ENCODE results near the gene SGSM1.

SGSM1 gene

GRCh38 chr22:24957043-24957442 lies 151.0 kb downstream of the SGSM1 start:
- peaks cover 6% of the 10 kb centered on the region for H3K4me1 ChIP-seq (ENCODE audit: control insufficient read depth, insufficient read depth, low read length)
- H3K27me3 ChIP-seq (ENCODE audit: control insufficient read depth, insufficient read depth, low read length) = peaks cover 26% of the 10 kb centered on the region
- H3K9ac ChIP-seq (ENCODE audit: low read depth, low read length) = no peak overlapping the region
- no peaks in the 10 kb centered on the region for H3K36me3 ChIP-seq (ENCODE audit: insufficient read depth, low read length)
- H3K4me2 ChIP-seq (ENCODE audit: low read length) = no peak overlapping the region
- no peak overlapping the region for H3K4me3 ChIP-seq (ENCODE audit: low read length)
- H3K9me3 ChIP-seq (replicated peaks; ENCODE audit: low read length) = no peaks in the 10 kb centered on the region

DNA sequence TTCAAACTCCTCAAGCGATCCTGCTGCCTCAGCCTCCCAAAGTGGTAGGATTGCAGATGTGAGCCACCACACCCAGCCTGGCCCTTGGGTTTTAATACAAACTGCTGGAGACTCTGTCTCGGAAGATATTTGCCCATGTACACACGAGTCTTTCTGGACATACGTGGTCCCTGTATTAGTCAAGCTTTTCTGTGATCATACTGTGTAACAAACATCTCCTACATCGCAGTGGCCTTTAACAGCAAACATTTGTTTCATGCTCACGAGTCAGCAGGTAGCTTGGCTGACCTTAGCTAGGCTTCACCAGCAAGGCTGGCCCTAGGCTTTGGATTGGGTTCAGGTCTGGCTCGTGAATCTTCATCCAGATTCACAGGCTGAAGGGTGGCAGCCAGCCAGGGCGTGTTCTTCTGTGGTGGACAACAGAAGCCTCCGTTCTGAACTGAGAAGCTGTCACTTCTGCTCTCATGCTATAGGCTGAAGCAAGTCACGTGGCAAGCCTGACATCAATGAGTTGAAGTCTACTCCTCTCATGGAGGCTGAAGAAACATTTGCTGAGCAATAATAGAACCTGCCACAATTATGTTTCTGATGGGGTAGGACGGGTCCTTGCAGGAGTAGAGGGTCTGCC lies 155.3 kb downstream of the SGSM1 start:
- H3K27me3 ChIP-seq (ENCODE audit: control insufficient read depth, insufficient read depth, low read length) = no peaks in the 10 kb centered on the region
- H3K4me1 ChIP-seq (ENCODE audit: control insufficient read depth, insufficient read depth, low read length) = peaks cover 4% of the 10 kb centered on the region
- H3K9ac ChIP-seq (ENCODE audit: low read depth, low read length) = no peak overlapping the region
- no peak overlapping the region for H3K4me2 ChIP-seq (ENCODE audit: low read length)
- H3K4me3 ChIP-seq (ENCODE audit: low read length) = no peak overlapping the region
- H3K36me3 ChIP-seq (ENCODE audit: insufficient read depth, low read length) = no peaks in the 10 kb centered on the region
- no peaks in the 10 kb centered on the region for H3K9me3 ChIP-seq (replicated peaks; ENCODE audit: low read length)

DNA sequence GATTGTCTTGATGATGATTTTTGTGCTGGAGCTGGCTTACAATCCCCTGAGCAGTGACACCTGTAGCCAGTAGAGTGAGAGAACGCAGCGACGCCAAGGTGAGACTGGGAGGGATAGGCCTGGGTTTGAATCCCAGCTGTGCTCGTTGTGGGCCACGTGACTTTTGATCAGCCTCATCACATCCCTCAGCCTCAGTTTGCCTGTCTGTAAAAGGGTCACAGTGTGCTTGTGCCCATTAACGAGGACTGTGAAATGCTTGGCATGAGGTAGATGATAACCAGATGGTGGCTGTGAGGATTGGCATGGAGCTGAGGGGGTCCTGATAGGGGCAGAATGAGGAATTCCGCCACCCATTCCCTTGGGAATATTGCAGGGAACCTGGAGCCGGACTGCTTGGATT lies 156.1 kb downstream of the SGSM1 start:
- H3K36me3 ChIP-seq (ENCODE audit: insufficient read depth, low read length) = no peaks in the 10 kb centered on the region
- H3K27me3 ChIP-seq (ENCODE audit: control insufficient read depth, insufficient read depth, low read length) = no peaks in the 10 kb centered on the region
- no peak overlapping the region for H3K9ac ChIP-seq (ENCODE audit: low read depth, low read length)
- H3K4me3 ChIP-seq (ENCODE audit: low read length) = no peak overlapping the region
- H3K4me2 ChIP-seq (ENCODE audit: low read length) = no peak overlapping the region
- H3K4me1 ChIP-seq (ENCODE audit: control insufficient read depth, insufficient read depth, low read length) = peaks cover 6% of the 10 kb centered on the region
- H3K9me3 ChIP-seq (replicated peaks; ENCODE audit: low read length) = no peaks in the 10 kb centered on the region

DNA sequence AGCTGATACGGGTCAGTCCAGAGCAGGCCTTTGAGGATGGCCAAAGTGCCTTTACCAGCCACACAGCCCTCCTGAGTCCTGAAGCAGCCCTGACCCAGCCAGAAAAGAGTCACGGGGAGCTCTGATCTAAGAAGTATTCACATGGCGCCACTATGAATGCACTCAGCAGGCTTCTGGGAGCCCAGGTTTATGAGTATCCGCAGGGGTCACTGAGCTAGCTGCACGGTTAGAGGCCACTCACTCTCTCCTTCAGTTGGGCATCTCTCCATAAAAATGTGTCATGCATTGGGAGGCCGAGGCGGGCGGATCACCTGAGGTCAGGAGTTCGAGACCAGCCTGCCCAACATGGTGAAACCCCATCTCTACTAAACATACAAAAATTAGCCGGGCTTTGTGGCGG lies 156.8 kb downstream of the SGSM1 start:
- no peaks in the 10 kb centered on the region for H3K27me3 ChIP-seq (ENCODE audit: control insufficient read depth, insufficient read depth, low read length)
- H3K9ac ChIP-seq (ENCODE audit: low read depth, low read length) = no peak overlapping the region
- H3K4me3 ChIP-seq (ENCODE audit: low read length) = no peak overlapping the region
- no peaks in the 10 kb centered on the region for H3K36me3 ChIP-seq (ENCODE audit: insufficient read depth, low read length)
- H3K4me2 ChIP-seq (ENCODE audit: low read length) = no peak overlapping the region
- peaks cover 6% of the 10 kb centered on the region for H3K4me1 ChIP-seq (ENCODE audit: control insufficient read depth, insufficient read depth, low read length)
- H3K9me3 ChIP-seq (replicated peaks; ENCODE audit: low read length) = no peaks in the 10 kb centered on the region

GRCh38 chr22:24964441-24964840 lies 158.4 kb downstream of the SGSM1 start:
- H3K4me1 ChIP-seq (ENCODE audit: control insufficient read depth, insufficient read depth, low read length) = peaks cover 7% of the 10 kb centered on the region
- H3K36me3 ChIP-seq (ENCODE audit: insufficient read depth, low read length) = no peaks in the 10 kb centered on the region
- H3K4me2 ChIP-seq (ENCODE audit: low read length) = no peak overlapping the region
- no peak overlapping the region for H3K9ac ChIP-seq (ENCODE audit: low read depth, low read length)
- H3K9me3 ChIP-seq (replicated peaks; ENCODE audit: low read length) = no peaks in the 10 kb centered on the region
- H3K4me3 ChIP-seq (ENCODE audit: low read length) = no peak overlapping the region
- no peaks in the 10 kb centered on the region for H3K27me3 ChIP-seq (ENCODE audit: control insufficient read depth, insufficient read depth, low read length)

- no peaks in the 10 kb centered on the region for H3K27me3 ChIP-seq (ENCODE audit: control insufficient read depth, insufficient read depth, low read length)
- H3K9me3 ChIP-seq (replicated peaks; ENCODE audit: low read length) = no peaks in the 10 kb centered on the region
- no peak overlapping the region for H3K9ac ChIP-seq (ENCODE audit: low read depth, low read length)
- H3K4me3 ChIP-seq (ENCODE audit: low read length) = no peak overlapping the region
- H3K4me2 ChIP-seq (ENCODE audit: low read length) = peak overlapping the region; percentile 44
- H3K36me3 ChIP-seq (ENCODE audit: insufficient read depth, low read length) = no peaks in the 10 kb centered on the region
- H3K4me1 ChIP-seq (ENCODE audit: control insufficient read depth, insufficient read depth, low read length) = peaks cover 17% of the 10 kb centered on the region
Measured at GRCh38 chr22:24965822-24966626, 160.0 kb downstream of the SGSM1 start.

- Histone ChIP-seq H3K4me1 (ENCODE audit: control insufficient read depth, insufficient read depth, low read length) (peaks cover 17% of the 10 kb centered on the region), H3K4me3 (ENCODE audit: low read length) (no peak overlapping the region), H3K27me3 (ENCODE audit: control insufficient read depth, insufficient read depth, low read length) (no peaks in the 10 kb centered on the region), H3K36me3 (ENCODE audit: insufficient read depth, low read length) (no peaks in the 10 kb centered on the region), H3K9me3 (replicated peaks; ENCODE audit: low read length) (no peaks in the 10 kb centered on the region), H3K9ac (ENCODE audit: low read depth, low read length) (no peak overlapping the region), H3K4me2 (ENCODE audit: low read length) (no peak overlapping the region)
Measured at GRCh38 chr22:24968066-24968561, 162.1 kb downstream of the SGSM1 start.

GRCh38 chr22:24969560-24970301 lies 163.7 kb downstream of the SGSM1 start:
- Histone ChIP-seq H3K4me3 (ENCODE audit: low read length) (no peak overlapping the region), H3K9ac (ENCODE audit: low read depth, low read length) (peak overlapping the region; percentile 9), H3K36me3 (ENCODE audit: insufficient read depth, low read length) (no peaks in the 10 kb centered on the region), H3K4me1 (ENCODE audit: control insufficient read depth, insufficient read depth, low read length) (peaks cover 17% of the 10 kb centered on the region), H3K27me3 (ENCODE audit: control insufficient read depth, insufficient read depth, low read length) (no peaks in the 10 kb centered on the region), H3K4me2 (ENCODE audit: low read length) (peak overlapping the region; percentile 54), H3K9me3 (replicated peaks; ENCODE audit: low read length) (no peaks in the 10 kb centered on the region)

- no peak overlapping the region for H3K9ac ChIP-seq (ENCODE audit: low read depth, low read length)
- H3K36me3 ChIP-seq (ENCODE audit: insufficient read depth, low read length) = no peaks in the 10 kb centered on the region
- H3K9me3 ChIP-seq (replicated peaks; ENCODE audit: low read length) = no peaks in the 10 kb centered on the region
- peaks cover 24% of the 10 kb centered on the region for H3K4me1 ChIP-seq (ENCODE audit: control insufficient read depth, insufficient read depth, low read length)
- H3K4me2 ChIP-seq (ENCODE audit: low read length) = no peak overlapping the region
- H3K27me3 ChIP-seq (ENCODE audit: control insufficient read depth, insufficient read depth, low read length) = peaks cover 4% of the 10 kb centered on the region
- no peak overlapping the region for H3K4me3 ChIP-seq (ENCODE audit: low read length)
Measured at GRCh38 chr22:24972369-24972768, 166.4 kb downstream of the SGSM1 start.

- Histone ChIP-seq H3K4me2 (ENCODE audit: low read length) (no peak overlapping the region), H3K4me1 (ENCODE audit: control insufficient read depth, insufficient read depth, low read length) (peaks cover 31% of the 10 kb centered on the region), H3K27me3 (ENCODE audit: control insufficient read depth, insufficient read depth, low read length) (peaks cover 4% of the 10 kb centered on the region), H3K9ac (ENCODE audit: low read depth, low read length) (no peak overlapping the region), H3K9me3 (replicated peaks; ENCODE audit: low read length) (no peaks in the 10 kb centered on the region), H3K4me3 (ENCODE audit: low read length) (no peak overlapping the region), H3K36me3 (ENCODE audit: insufficient read depth, low read length) (no peaks in the 10 kb centered on the region)
Measured at GRCh38 chr22:24973872-24974271, 167.9 kb downstream of the SGSM1 start.

GRCh38 chr22:24975125-24975640 lies 169.2 kb downstream of the SGSM1 start:
- Histone ChIP-seq H3K4me3 (ENCODE audit: low read length) (no peak overlapping the region), H3K36me3 (ENCODE audit: insufficient read depth, low read length) (no peaks in the 10 kb centered on the region), H3K27me3 (ENCODE audit: control insufficient read depth, insufficient read depth, low read length) (peaks cover 4% of the 10 kb centered on the region), H3K9ac (ENCODE audit: low read depth, low read length) (no peak overlapping the region), H3K4me1 (ENCODE audit: control insufficient read depth, insufficient read depth, low read length) (peaks cover 23% of the 10 kb centered on the region), H3K9me3 (replicated peaks; ENCODE audit: low read length) (no peaks in the 10 kb centered on the region), H3K4me2 (ENCODE audit: low read length) (no peak overlapping the region)
